ENCODE measurements around the gene CADM1.

Gene CADM1

GRCh38 chr11:115267871-115268270 lies 236.3 kb downstream of the CADM1 start:
- DNase-seq, result no peak

GRCh38 chr11:115267238-115267781 lies 236.9 kb downstream of the CADM1 start:
- DNase-seq, result no peak

- DNase-seq, result no peak
These were observed 238.1 kb downstream of the CADM1 start for GRCh38 chr11:115266066-115266639.

- DNase-seq, result peak; percentile 61
These were observed 240.2 kb downstream of the CADM1 start for GRCh38 chr11:115263799-115264656.

GRCh38 chr11:115258216-115258615 lies 246.0 kb downstream of the CADM1 start:
- DNase-seq, result no peak

- DNase-seq, result no peak
These were observed 246.5 kb downstream of the CADM1 start for GRCh38 chr11:115257678-115258077.

GRCh38 chr11:115257270-115257669 lies 246.9 kb downstream of the CADM1 start:
- no peak for DNase-seq

- DNase-seq, result peak; percentile 75
These were observed 247.6 kb downstream of the CADM1 start for GRCh38 chr11:115256397-115257197.

GRCh38 chr11:115255006-115255762 lies 249.0 kb downstream of the CADM1 start:
- DNase-seq, result no peak

- DNase-seq, result no peak
These were observed 253.1 kb downstream of the CADM1 start for GRCh38 chr11:115251126-115251525.

GRCh38 chr11:115249061-115249578 lies 255.1 kb downstream of the CADM1 start:
- DNase-seq, result no peak

GRCh38 chr11:115247953-115248352 lies 256.3 kb downstream of the CADM1 start:
- DNase-seq, result no peak

- DNase-seq, result no peak
These were observed 256.9 kb downstream of the CADM1 start for GRCh38 chr11:115247361-115247760.

GRCh38 chr11:115244758-115245157 lies 259.5 kb downstream of the CADM1 start:
- no peak for DNase-seq

GRCh38 chr11:115244296-115244695 lies 259.9 kb downstream of the CADM1 start:
- no peak for DNase-seq

GRCh38 chr11:115242982-115243381 lies 261.2 kb downstream of the CADM1 start:
- DNase-seq, result no peak

- peak; percentile 88 for DNase-seq
These were observed 262.3 kb downstream of the CADM1 start for GRCh38 chr11:115241899-115242298.

- no peak for DNase-seq
These were observed 265.4 kb downstream of the CADM1 start for GRCh38 chr11:115238791-115239190.

- no peak for DNase-seq
These were observed 266.1 kb downstream of the CADM1 start for GRCh38 chr11:115238086-115238485.

GRCh38 chr11:115237578-115237977 lies 266.6 kb downstream of the CADM1 start:
- DNase-seq, result no peak

- DNase-seq, result no peak
These were observed 269.4 kb downstream of the CADM1 start for GRCh38 chr11:115234794-115235193.

GRCh38 chr11:115226556-115226955 lies 277.7 kb downstream of the CADM1 start:
- DNase-seq, result no peak
